ENCODE results near the gene CCR3.
"Not testable (repeated sequence)": the region's sequence is repeated elsewhere in the genome, so short reads cannot be mapped to it uniquely, and the experiment has no call there.

DNA sequence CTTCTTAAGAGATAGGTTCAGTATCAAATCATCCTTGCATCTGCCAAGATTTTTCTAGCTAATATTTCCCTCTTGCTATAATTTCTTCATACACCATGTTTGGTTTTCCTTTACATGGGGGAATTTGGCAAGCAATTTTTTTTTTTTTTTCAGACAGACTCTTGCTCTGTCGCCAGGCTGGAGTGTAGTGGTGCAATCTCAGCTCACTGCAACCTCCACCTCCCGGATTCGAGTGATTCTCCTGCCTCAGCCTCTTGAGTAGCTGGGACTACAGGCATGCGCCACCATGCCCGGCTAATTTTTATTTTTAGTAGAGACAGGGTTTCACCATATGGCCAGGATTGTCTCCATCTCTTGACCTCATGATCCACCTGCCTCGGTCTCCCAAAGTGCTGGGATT is 34.7 kb upstream of the CCR3 start:
- TF ChIP-seq, protein P1, sequence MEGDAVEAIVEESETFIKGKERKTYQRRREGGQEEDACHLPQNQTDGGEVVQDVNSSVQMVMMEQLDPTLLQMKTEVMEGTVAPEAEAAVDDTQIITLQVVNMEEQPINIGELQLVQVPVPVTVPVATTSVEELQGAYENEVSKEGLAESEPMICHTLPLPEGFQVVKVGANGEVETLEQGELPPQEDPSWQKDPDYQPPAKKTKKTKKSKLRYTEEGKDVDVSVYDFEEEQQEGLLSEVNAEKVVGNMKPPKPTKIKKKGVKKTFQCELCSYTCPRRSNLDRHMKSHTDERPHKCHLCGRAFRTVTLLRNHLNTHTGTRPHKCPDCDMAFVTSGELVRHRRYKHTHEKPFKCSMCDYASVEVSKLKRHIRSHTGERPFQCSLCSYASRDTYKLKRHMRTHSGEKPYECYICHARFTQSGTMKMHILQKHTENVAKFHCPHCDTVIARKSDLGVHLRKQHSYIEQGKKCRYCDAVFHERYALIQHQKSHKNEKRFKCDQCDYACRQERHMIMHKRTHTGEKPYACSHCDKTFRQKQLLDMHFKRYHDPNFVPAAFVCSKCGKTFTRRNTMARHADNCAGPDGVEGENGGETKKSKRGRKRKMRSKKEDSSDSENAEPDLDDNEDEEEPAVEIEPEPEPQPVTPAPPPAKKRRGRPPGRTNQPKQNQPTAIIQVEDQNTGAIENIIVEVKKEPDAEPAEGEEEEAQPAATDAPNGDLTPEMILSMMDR (IDR thresholded peaks at IDR 0.05; ENCODE audit: low read depth, low read length): not testable (repeated sequence)
- TF ChIP-seq POLR2A (IDR thresholded peaks at IDR 0.05; ENCODE audit: extremely low read depth, insufficient read length); MYC (IDR thresholded peaks at IDR 0.05; ENCODE audit: low read depth, low read length): not testable (repeated sequence)
- TF ChIP-seq, protein P2, sequence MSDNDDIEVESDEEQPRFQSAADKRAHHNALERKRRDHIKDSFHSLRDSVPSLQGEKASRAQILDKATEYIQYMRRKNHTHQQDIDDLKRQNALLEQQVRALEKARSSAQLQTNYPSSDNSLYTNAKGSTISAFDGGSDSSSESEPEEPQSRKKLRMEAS (IDR thresholded peaks at IDR 0.05; ENCODE audit: low read depth, low read length): not testable (repeated sequence)
